Right atrium auricular region (tissue), 2 donors: ENCODE results near the gene DAPK1. TPM values are rescaled to one million over a fixed set of nuclear protein-coding genes. Genes with fewer than 3 reads are reported as not detected.

Experiments used
- DNase-seq: peaks from one replicate; pipeline ENCODE4 v3.0.0-alpha.2; 2019; ENCODE audit warnings: low spot score
- H3K27ac ChIP-seq, 2 donors: fragments of 200-600 bp; sonication (generic); 1 replicate in 1 of 2; 2 replicates in 1 of 2; pipeline ENCODE4 v1.5.1; 2016 to 2019
- H3K27me3 ChIP-seq, 2 donors: fragments of 200-600 bp; sonication (generic); one replicate each; pipeline versions ENCODE4 v1.5.1 to v1.6.0; 2017 to 2019
- H3K36me3 ChIP-seq: fragments of 200-600 bp; sonication (generic); one replicate; pipeline ENCODE4 v1.5.1; 2016
- H3K4me1 ChIP-seq, 2 donors: fragments of 200-600 bp; sonication (generic); one replicate each; pipeline versions ENCODE4 v1.5.1 to v1.6.0; 2017 to 2019
- H3K4me3 ChIP-seq, 2 donors: fragments of 200-600 bp; sonication (generic); 1 replicate in 1 of 2; 2 replicates in 1 of 2; pipeline ENCODE4 v1.5.1; 2017 to 2019; ENCODE audit warnings: mild to moderate bottlenecking in 1 of 2, moderate library complexity in 1 of 2
- H3K9me3 ChIP-seq, 2 donors: fragments of 200-600 bp; sonication (generic); one replicate each; pipeline ENCODE4 v1.5.1; 2019
- total RNA-seq, 2 donors: library from RNA; depleted of rRNA; stranded (reverse); fragments of >200 nt; gene quantifications; one replicate each; pipeline ENCODE4 v1.1.0, GENCODE V29; 2016
- TF ChIP-seq, protein P1 (sequence below), 2 donors: fragments of 200-600 bp; sonication (generic); IDR thresholded peaks; one replicate each; pipeline ENCODE4 v1.5.1; 2019; ENCODE audit warnings: antibody characterized with exemption in 2 of 2

Gene DAPK1
- total RNA-seq, 2 donors from 2014 or later: 10.1 to 23.0 TPM

DNA sequence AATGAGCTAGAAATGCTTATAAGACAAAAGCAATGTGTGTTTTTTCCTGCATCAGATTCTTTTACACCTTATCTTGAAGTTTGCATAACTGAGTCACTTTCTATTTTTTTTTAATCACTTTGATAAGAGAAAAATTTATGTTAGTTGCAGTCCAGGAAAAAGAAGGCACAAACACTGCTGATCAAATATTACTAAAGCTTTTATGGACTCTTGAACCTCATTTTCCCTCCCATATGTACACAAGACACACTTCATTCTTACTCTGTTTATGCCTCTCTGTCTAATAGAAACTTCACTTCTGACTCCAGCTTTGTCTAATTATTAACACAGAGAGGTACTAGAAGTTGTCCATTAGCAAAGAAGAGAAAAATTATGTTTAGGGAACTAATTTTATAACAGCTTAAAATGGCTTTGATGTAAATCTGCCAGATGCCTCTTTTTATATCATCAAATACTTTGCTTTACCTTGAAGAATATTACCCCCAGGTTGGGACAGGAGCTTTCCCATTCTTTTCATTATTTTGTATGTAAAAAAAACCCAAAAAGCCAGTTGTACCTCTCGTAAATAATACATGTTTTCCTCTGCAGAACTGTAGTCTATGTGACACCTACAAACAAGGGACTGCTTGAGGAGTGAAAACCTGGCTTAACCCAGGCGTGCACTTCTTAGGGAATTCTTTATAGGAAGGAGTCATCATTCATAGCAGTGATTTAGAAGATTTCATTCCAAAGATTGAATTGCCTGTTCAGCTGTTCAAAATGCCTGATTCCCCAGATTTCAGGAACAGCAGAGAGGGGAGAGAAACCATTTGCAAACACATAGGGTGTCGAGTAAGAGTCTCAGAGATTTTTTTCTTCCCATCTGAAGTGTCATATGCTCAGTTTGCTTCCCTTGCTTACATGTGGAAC lies 72.6 kb downstream of the DAPK1 start:
- peaks cover 0 to 17% of the 10 kb centered on the region in 2 donors for H3K4me1 ChIP-seq

DNA sequence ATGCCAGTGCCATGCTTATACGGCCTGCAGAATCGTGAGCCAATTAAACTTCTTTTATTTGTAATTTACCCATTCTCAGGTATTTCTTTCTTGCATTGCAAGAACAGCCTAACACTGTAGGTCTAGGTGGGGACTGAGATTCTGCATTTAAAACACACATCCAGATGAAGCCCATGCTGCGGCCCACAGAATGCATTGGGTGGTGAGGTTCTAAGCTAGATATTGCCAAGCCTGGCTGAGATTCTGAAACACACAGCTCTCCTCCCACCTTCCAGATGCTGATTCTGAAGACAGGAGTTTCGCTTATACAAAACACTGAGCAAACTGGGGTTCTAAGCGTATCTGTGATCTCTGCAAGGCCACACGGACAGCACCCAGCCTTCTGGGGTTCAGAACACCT lies 75.1 kb downstream of the DAPK1 start:
- DNase-seq: no peak
- Histone ChIP-seq H3K9me3 (no peaks in the 10 kb centered on the region), H3K27ac (no peak overlapping the region), H3K27me3 (no peaks in the 10 kb centered on the region), H3K4me1 (peaks cover 0 to 12% of the 10 kb centered on the region in 2 donors), H3K36me3 (no peaks in the 10 kb centered on the region), H3K4me3 (no peak overlapping the region)
- TF ChIP-seq, protein P1, sequence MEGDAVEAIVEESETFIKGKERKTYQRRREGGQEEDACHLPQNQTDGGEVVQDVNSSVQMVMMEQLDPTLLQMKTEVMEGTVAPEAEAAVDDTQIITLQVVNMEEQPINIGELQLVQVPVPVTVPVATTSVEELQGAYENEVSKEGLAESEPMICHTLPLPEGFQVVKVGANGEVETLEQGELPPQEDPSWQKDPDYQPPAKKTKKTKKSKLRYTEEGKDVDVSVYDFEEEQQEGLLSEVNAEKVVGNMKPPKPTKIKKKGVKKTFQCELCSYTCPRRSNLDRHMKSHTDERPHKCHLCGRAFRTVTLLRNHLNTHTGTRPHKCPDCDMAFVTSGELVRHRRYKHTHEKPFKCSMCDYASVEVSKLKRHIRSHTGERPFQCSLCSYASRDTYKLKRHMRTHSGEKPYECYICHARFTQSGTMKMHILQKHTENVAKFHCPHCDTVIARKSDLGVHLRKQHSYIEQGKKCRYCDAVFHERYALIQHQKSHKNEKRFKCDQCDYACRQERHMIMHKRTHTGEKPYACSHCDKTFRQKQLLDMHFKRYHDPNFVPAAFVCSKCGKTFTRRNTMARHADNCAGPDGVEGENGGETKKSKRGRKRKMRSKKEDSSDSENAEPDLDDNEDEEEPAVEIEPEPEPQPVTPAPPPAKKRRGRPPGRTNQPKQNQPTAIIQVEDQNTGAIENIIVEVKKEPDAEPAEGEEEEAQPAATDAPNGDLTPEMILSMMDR (IDR thresholded peaks at IDR 0.05): no peak

More for the DNA sequence above, 72.6 kb downstream of the DAPK1 start:
- Histone ChIP-seq H3K27me3 (no peaks in the 10 kb centered on the region), H3K4me3 (no peak overlapping the region), H3K36me3 (no peaks in the 10 kb centered on the region), H3K9me3 (no peaks in the 10 kb centered on the region), H3K27ac (no peak overlapping the region)
- TF ChIP-seq, protein P1 (IDR thresholded peaks at IDR 0.05): no peak
- DNase-seq: no peak

DNA sequence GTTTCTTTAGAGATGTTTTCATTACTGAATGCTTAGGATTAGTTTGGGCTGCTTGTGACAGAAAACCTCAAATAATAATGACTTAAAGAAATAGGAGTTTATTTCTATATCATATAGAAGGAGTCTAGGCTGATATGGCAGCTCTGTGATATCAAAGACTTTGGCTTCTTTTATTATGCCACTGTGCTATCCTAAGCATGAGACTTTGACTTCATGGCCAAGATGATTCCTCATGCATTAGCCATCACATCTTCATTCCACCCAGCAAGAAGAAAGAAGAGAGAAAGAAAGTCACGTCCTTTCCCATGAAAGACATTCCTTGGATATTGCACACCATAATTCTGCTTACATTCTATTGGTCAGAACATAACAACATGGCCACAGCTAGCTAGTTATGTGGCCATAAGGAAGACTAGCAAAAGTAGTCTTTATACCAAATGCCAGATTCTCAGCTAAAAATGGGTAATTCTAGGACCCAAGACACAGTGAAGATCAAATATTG lies 76.2 kb downstream of the DAPK1 start:
- DNase-seq: no peak
- TF ChIP-seq, protein P1 (IDR thresholded peaks at IDR 0.05): no peak

DNA sequence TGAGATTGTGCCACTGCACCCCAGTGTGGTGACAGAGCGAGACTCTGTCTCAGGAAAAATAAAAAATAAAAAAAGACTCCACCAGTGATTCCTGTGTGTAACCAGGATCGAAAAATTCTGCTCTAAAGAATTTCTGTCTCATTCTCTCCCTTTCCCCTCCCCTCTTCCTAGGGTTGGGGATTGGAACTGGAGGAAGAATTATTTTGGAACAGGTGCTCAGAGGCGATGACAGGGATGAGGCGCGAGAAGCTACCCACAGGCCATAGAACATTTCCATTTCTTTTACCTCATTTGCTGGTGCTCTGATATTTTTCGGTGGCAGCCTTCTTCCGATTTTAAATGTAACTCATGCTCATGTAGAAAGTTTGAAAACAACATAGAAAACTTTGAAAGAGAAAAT lies 80.1 kb downstream of the DAPK1 start:
- Histone ChIP-seq H3K4me1 (peaks cover 0 to 5% of the 10 kb centered on the region in 2 donors), H3K36me3 (no peaks in the 10 kb centered on the region), H3K27ac (no peak overlapping the region), H3K4me3 (no peak overlapping the region), H3K27me3 (no peaks in the 10 kb centered on the region), H3K9me3 (no peaks in the 10 kb centered on the region)
- DNase-seq: no peak
- TF ChIP-seq, protein P1 (IDR thresholded peaks at IDR 0.05): no peak

More for the DNA sequence above, 76.2 kb downstream of the DAPK1 start:
- H3K27me3 ChIP-seq: no peaks in the 10 kb centered on the region
- no peaks in the 10 kb centered on the region for H3K36me3 ChIP-seq
- H3K4me1 ChIP-seq: peaks cover 0 to 12% of the 10 kb centered on the region in 2 donors
- H3K9me3 ChIP-seq: no peaks in the 10 kb centered on the region
- H3K27ac ChIP-seq: no peak overlapping the region
- H3K4me3 ChIP-seq: no peak overlapping the region

DNA sequence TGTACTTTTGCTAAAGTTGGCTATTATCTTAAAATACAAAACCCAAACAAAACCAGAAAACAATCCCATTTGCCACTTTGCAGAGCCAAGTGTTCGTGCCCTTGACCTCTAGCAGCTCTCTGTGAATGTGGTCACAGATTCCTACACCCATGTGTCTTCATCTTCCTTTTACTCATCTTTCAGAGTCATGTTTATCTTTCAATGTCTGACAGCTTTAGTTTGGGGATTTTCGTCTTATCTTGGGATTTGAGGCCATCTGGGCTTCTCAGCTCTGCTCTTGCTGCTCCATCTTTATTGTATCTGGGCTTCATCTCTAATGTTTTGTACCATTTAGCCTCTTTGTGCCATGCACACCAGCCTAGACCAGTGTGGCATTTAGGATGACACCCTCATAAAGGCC lies 81.0 kb downstream of the DAPK1 start:
- Histone ChIP-seq H3K9me3 (no peaks in the 10 kb centered on the region), H3K4me3 (no peak overlapping the region), H3K27me3 (no peaks in the 10 kb centered on the region), H3K36me3 (no peaks in the 10 kb centered on the region), H3K4me1 (peaks cover 0 to 5% of the 10 kb centered on the region in 2 donors), H3K27ac (no peak overlapping the region)
- TF ChIP-seq, protein P1 (IDR thresholded peaks at IDR 0.05): no peak
- DNase-seq: no peak
